Natural killer cell (primary cell): Measurements from ENCODE around the gene HSD3B1. TPM values are rescaled to one million over a fixed set of nuclear protein-coding genes. Genes with fewer than 3 reads are reported as not detected.

Experiments
- ATAC-seq, 3 donors: fragments of 150-1000 bp in 2 of 3; fragments of 200-7000 bp in 1 of 3; cut with Tn5 transposase; 1 replicate in 1 of 3; 2 replicates in 2 of 3; pipeline ENCODE4 v1.10.0; 2021; ENCODE audit warnings: mild to moderate bottlenecking in 2 of 3, moderate library complexity in 2 of 3
- DNase-seq, 2 donors: peaks; one replicate each; pipeline versions ENCODE4 v3.0.0 to v3.0.0-alpha.2; 2013 to 2021; ENCODE audit warnings: mixed read lengths in 1 of 2
- H3K27ac ChIP-seq: one replicate; pipeline ENCODE4 v1.5.1; 2013; ENCODE audit warnings: mild to moderate bottlenecking, low read length
- H3K27me3 ChIP-seq: one replicate; pipeline ENCODE4 v1.6.1; 2013; ENCODE audit warnings: low read length; ENCODE audit not compliant: control insufficient read depth, insufficient read depth
- H3K36me3 ChIP-seq: one replicate; pipeline ENCODE4 v1.6.1; 2013; ENCODE audit warnings: low read length; ENCODE audit not compliant: control insufficient read depth, insufficient read depth
- H3K4me1 ChIP-seq: one replicate; pipeline ENCODE4 v1.6.1; 2013; ENCODE audit warnings: low read length; ENCODE audit not compliant: control insufficient read depth, insufficient read depth
- H3K4me3 ChIP-seq: one replicate; pipeline ENCODE4 v1.5.1; 2013; ENCODE audit warnings: low read length
- H3K9me3 ChIP-seq: one replicate; pipeline ENCODE4 v1.6.1; 2013; ENCODE audit warnings: low read length; ENCODE audit not compliant: control insufficient read depth, insufficient read depth
- H3K27ac Mint-ChIP-seq, 2 donors: one replicate each; pipeline ENCODE4 v1.8.0; 2022; ENCODE audit warnings: mild to moderate bottlenecking in 2 of 2, mixed read lengths in 2 of 2, moderate library complexity in 1 of 2
- H3K27me3 Mint-ChIP-seq, 2 donors: one replicate each; pipeline ENCODE4 v1.8.0; 2022; ENCODE audit warnings: low read depth in 2 of 2, mixed read lengths in 2 of 2
- H3K36me3 Mint-ChIP-seq: one replicate; pipeline ENCODE4 v1.8.0; 2022; ENCODE audit warnings: mixed read lengths
- H3K4me1 Mint-ChIP-seq, 2 donors: one replicate each; pipeline ENCODE4 v1.8.0; 2022; ENCODE audit warnings: mixed read lengths in 2 of 2
- H3K4me3 Mint-ChIP-seq: one replicate; pipeline ENCODE4 v1.8.0; 2022; ENCODE audit warnings: mild to moderate bottlenecking, moderate library complexity, mixed read lengths
- H3K9me3 Mint-ChIP-seq, 2 donors: one replicate each; pipeline ENCODE4 v1.8.0; 2022; ENCODE audit warnings: mixed read lengths in 2 of 2
- WGBS: methylation state at CpG from one replicate; pipeline ENCODE4 v1.1.7; 2013; ENCODE audit warnings: missing lambda C conversion rate; ENCODE audit not compliant: insufficient coverage; 5-methylcytosine and 5-hydroxymethylcytosine counted together
- intact Hi-C: fragments of 100-400 bp; cut with micrococcal nuclease; formaldehyde crosslinking; loops from one replicate; pipeline ENCODE4 v1.14.2; 2022
- total RNA-seq, 4 donors: library from RNA; stranded (reverse); fragments of 120-200 nt in 1 of 4; gene quantifications; one replicate each; pipeline versions ENCODE4 v1.2.3 to v1.2.4, GENCODE V29; 2013 to 2022
- TF ChIP-seq, protein P1 (sequence below): fragments of 200-600 bp; IDR thresholded peaks from one replicate; pipeline ENCODE4 v1.8.0; 2022; ENCODE audit warnings: antibody characterized with exemption

Gene HSD3B1
- total RNA-seq, 3 donors from 2014 or later (not counting 1 experiment from before 2014, with no cell fraction given): not detected

DNA sequence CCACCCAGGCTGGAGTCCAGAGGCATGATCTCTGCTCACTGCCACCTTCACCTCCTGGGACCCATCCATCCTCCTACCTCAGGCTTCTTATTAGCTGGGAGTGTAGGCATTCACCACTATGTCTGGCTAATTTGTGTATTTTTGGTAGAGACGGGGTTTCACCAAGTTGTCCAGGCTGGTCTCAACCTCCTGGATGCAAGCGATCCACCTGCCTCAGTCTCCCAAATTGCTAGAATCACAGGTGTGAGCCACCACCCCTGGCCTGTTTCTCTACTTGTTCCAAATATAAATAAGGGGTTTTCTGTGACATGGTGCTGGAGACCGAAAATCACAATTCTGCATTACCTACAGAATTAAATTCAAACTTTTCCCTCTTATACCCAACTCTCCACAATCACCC, 36.6 kb upstream of the HSD3B1 start:
- no peaks in the 10 kb centered on the region for H3K27me3 ChIP-seq
- intact Hi-C loops: no loop called here
- H3K9me3 Mint-ChIP-seq: peaks cover 0 to 3% of the 10 kb centered on the region in 2 donors

DNA sequence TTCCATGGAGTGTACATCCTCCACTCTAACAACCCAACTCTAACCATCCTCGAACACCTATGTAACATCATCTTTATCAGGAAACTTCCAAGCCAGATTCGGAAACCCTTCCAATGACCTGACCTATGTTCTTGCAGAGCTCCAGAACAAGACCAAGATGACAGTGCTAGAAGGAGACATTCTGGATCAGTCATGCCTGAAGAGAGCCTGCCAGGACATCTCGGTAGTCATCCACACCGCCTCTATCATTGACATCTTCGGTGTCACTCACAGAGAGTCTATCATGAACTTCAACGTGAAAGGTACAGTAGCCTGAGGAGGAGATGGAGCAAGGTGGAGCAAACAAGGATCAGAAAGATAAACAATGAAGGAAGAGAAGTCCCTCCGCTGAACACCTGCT, 36.1 kb upstream of the HSD3B1 start:
- peaks cover 0 to 3% of the 10 kb centered on the region in 2 donors for H3K27me3 Mint-ChIP-seq
- H3K27ac ChIP-seq: no peak overlapping the region
- DNase-seq: no peak
- no peak for ATAC-seq
- intact Hi-C loops: no loop called here
- no peaks in the 10 kb centered on the region for H3K4me1 ChIP-seq
- H3K36me3 Mint-ChIP-seq: no peaks in the 10 kb centered on the region
- peaks cover 0 to 3% of the 10 kb centered on the region in 2 donors for H3K9me3 Mint-ChIP-seq
- no peak overlapping the region for H3K4me3 ChIP-seq
- TF ChIP-seq, protein P1, sequence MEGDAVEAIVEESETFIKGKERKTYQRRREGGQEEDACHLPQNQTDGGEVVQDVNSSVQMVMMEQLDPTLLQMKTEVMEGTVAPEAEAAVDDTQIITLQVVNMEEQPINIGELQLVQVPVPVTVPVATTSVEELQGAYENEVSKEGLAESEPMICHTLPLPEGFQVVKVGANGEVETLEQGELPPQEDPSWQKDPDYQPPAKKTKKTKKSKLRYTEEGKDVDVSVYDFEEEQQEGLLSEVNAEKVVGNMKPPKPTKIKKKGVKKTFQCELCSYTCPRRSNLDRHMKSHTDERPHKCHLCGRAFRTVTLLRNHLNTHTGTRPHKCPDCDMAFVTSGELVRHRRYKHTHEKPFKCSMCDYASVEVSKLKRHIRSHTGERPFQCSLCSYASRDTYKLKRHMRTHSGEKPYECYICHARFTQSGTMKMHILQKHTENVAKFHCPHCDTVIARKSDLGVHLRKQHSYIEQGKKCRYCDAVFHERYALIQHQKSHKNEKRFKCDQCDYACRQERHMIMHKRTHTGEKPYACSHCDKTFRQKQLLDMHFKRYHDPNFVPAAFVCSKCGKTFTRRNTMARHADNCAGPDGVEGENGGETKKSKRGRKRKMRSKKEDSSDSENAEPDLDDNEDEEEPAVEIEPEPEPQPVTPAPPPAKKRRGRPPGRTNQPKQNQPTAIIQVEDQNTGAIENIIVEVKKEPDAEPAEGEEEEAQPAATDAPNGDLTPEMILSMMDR: no peak
- H3K36me3 ChIP-seq: no peaks in the 10 kb centered on the region
- no peaks in the 10 kb centered on the region for H3K27me3 ChIP-seq
- no peaks in the 10 kb centered on the region for H3K4me1 Mint-ChIP-seq
- H3K4me3 Mint-ChIP-seq: no peak overlapping the region
- H3K9me3 ChIP-seq: no peaks in the 10 kb centered on the region
- no peak overlapping the region for H3K27ac Mint-ChIP-seq
- WGBS: 86% methylated on average over 7 of the region's 7 CpGs

More for the DNA sequence above, 36.6 kb upstream of the HSD3B1 start:
- Histone ChIP-seq H3K4me1 (no peaks in the 10 kb centered on the region), H3K36me3 (no peaks in the 10 kb centered on the region), H3K27ac (no peak overlapping the region), H3K9me3 (no peaks in the 10 kb centered on the region), H3K4me3 (no peak overlapping the region)
- no peak overlapping the region for H3K27ac Mint-ChIP-seq
- TF ChIP-seq, protein P1: no peak
- ATAC-seq (no peak), DNase-seq (no peak)
- WGBS: no CpG with 5 or more reads among the region's 3 CpGs
- H3K27me3 Mint-ChIP-seq: peaks cover 0 to 3% of the 10 kb centered on the region in 2 donors
- H3K4me3 Mint-ChIP-seq: no peak overlapping the region
- no peaks in the 10 kb centered on the region for H3K36me3 Mint-ChIP-seq
- no peaks in the 10 kb centered on the region for H3K4me1 Mint-ChIP-seq

DNA sequence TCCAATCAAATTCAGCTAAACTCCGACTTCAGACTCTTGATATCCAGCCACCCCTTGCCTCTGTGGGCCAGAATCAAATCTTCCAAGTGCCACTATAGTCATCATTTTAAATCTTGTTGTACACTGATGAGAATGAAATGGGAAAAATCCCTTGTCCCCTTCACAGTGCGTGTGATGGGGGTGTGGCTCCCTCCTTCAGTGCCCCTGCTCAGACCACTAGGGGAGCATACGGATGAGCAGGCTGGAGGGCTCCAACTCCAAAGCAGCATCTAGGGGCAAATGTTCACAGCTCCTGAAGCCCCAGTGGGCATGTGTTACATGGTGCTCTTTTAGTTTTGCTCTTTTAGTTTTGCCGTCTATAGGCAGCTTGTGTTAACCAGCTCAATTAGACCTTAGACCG, 35.4 kb upstream of the HSD3B1 start:
- Mint-ChIP-seq H3K4me3 (no peak overlapping the region), H3K27me3 (peaks cover 0 to 3% of the 10 kb centered on the region in 2 donors), H3K36me3 (no peaks in the 10 kb centered on the region), H3K4me1 (no peaks in the 10 kb centered on the region), H3K9me3 (peaks cover 0 to 3% of the 10 kb centered on the region in 2 donors), H3K27ac (no peak overlapping the region)
- Histone ChIP-seq H3K36me3 (no peaks in the 10 kb centered on the region), H3K4me3 (no peak overlapping the region), H3K4me1 (no peaks in the 10 kb centered on the region), H3K9me3 (no peaks in the 10 kb centered on the region), H3K27me3 (no peaks in the 10 kb centered on the region), H3K27ac (no peak overlapping the region)
- intact Hi-C loops: no loop called here
- DNase-seq: no peak
- ATAC-seq: no peak
- TF ChIP-seq, protein P1: no peak
- WGBS: 81% methylated on average over 5 of the region's 5 CpGs

DNA sequence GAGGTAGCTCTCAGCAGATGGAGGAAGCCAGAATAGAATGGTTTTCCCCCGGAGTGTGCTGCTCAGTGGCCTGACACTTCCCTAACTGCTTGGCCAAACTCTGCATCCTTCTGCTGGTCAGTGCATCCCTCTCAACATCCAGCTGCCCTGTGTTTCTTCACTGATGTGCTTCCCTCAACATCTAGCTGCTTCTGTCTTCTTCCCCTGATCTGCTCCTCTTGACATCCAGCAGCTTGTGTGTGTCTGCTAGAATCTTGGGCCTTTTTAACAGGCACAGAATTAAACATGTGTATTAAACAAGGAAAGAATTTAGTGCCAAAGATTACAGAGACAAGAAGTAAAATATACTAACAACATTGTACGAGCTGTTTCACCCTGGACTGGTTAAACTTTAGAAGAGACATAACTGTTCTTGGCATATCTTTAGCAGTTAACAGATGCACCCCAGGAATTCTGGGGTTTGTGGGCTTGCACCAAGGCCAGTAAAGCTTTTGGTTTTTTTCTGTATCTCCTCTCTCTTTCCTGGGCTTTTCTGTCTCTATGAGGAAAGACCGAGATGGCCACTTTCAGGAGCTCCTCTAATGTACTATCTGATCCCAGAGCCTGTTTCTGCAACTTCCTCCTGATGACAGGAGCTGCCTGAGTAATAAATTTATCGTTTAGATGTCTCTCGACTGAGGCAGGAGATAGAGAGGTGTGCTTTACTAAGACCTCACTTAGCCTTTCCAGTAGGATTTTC, 34.8 kb upstream of the HSD3B1 start:
- no peak overlapping the region for H3K27ac ChIP-seq
- TF ChIP-seq, protein P1: no peak
- no peaks in the 10 kb centered on the region for H3K4me1 ChIP-seq
- H3K36me3 Mint-ChIP-seq: no peaks in the 10 kb centered on the region
- H3K27me3 ChIP-seq: no peaks in the 10 kb centered on the region
- peaks cover 0 to 3% of the 10 kb centered on the region in 2 donors for H3K9me3 Mint-ChIP-seq
- WGBS: 48% methylated on average over 5 of the region's 5 CpGs
- peaks cover 0 to 3% of the 10 kb centered on the region in 2 donors for H3K27me3 Mint-ChIP-seq
- no peak for DNase-seq
- no peaks in the 10 kb centered on the region for H3K9me3 ChIP-seq
- H3K4me3 Mint-ChIP-seq: no peak overlapping the region
- no peaks in the 10 kb centered on the region for H3K36me3 ChIP-seq
- ATAC-seq: no peak
- no peaks in the 10 kb centered on the region for H3K4me1 Mint-ChIP-seq
- no peak overlapping the region for H3K4me3 ChIP-seq
- H3K27ac Mint-ChIP-seq: no peak overlapping the region
- intact Hi-C loops: no loop called here
